GM18505 (cell line): Measurements from ENCODE around the gene SLC39A13.

Experiments
- ATAC-seq: cut with Tn5 transposase; IDR thresholded peaks from one replicate; pipeline ENCODE4 v1.9.1; 2021; ENCODE audit not compliant: unreplicated experiment
- POLR2A ChIP-seq: IDR thresholded peaks from 4 replicates; pipeline ENCODE4 v1.6.1; 2011; ENCODE audit warnings: borderline replicate concordance; ENCODE audit not compliant: insufficient read depth, insufficient read length; ENCODE audit errors: extremely low read depth

SLC39A13 gene

GRCh38 chr11:47399860-47400767 is 8.3 kb upstream of the SLC39A13 start:
- TF ChIP-seq POLR2A: peak; percentile 55
- ATAC-seq: peak; percentile 45

- peak; percentile 62 for ATAC-seq
- peak; percentile 47 for TF ChIP-seq POLR2A
Observed at GRCh38 chr11:47400768-47401279, 7.6 kb upstream of the SLC39A13 start.

- ATAC-seq: no peak
- TF ChIP-seq POLR2A: no peak
Observed at GRCh38 chr11:47403135-47403534, 5.3 kb upstream of the SLC39A13 start.

GRCh38 chr11:47403571-47403970 is 4.8 kb upstream of the SLC39A13 start:
- no peak for ATAC-seq
- TF ChIP-seq POLR2A: no peak

GRCh38 chr11:47406896-47407745 is 1.3 kb upstream of the SLC39A13 start:
- ATAC-seq: no peak
- TF ChIP-seq POLR2A: no peak

GRCh38 chr11:47408598-47409439 is 429 bp downstream of the SLC39A13 start:
- ATAC-seq: no peak
- no peak for TF ChIP-seq POLR2A

- no peak for TF ChIP-seq POLR2A
- no peak for ATAC-seq
Observed at GRCh38 chr11:47409440-47410369, 1.3 kb downstream of the SLC39A13 start.

GRCh38 chr11:47410370-47411264 is 2.2 kb downstream of the SLC39A13 start:
- ATAC-seq: no peak
- no peak for TF ChIP-seq POLR2A

GRCh38 chr11:47411884-47412746 is 3.7 kb downstream of the SLC39A13 start:
- TF ChIP-seq POLR2A: no peak
- no peak for ATAC-seq

GRCh38 chr11:47413351-47413750 is 5.0 kb downstream of the SLC39A13 start:
- TF ChIP-seq POLR2A: no peak
- ATAC-seq: no peak
